NOMO-1 treated with DMSO at 0.1 percent for 48 hours (cell line): Measurements from ENCODE around the gene ADH4.
"Not testable (repeated sequence)": the region's sequence is repeated elsewhere in the genome, so short reads cannot be mapped to it uniquely, and the experiment has no call there.

ENCODE experiments used
- DNase-seq: peaks from one replicate; lab custom pipeline; 2025; ENCODE audit not compliant: unreplicated experiment; lab: John Stamatoyannopoulos, UW

Gene ADH4

DNA sequence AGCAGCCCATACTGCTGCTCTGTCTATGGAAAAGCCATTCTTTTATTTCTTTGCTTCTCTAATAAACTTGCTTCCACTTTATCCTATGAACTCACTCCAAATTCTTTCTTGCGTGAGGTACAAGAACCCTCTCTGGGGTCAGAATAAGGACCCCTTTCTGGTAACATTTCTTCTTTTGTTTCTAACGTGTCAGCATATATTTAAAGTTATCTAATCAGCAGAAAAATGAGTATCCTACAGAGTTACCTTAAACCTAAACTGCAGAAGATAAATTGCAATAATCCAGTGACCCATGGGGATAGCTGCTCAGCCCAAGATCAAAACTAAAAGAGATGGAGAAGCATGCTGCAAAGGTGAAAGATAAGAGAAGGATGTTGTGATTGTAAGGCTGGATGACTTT, 59.5 kb downstream of the ADH4 start:
- DNase-seq = no peak

DNA sequence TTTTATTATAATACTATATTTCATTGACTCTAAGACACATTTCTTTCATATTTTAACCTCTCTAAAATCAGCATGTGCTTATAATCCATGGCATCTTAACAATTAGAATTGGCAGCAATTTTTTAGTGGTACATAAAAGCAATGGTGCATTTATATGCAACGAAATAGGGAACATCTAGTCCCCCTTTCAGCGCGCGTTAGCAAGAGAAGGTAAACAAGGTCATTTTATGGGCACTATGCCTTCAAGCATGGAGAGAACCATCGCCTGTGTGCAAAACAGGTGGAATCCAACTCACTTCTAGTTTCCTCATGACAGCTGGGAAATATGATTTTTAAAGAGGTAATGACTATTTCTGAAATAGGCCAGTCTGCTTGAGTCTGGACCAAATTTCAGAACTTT, 61.9 kb downstream of the ADH4 start:
- DNase-seq = no peak

DNA sequence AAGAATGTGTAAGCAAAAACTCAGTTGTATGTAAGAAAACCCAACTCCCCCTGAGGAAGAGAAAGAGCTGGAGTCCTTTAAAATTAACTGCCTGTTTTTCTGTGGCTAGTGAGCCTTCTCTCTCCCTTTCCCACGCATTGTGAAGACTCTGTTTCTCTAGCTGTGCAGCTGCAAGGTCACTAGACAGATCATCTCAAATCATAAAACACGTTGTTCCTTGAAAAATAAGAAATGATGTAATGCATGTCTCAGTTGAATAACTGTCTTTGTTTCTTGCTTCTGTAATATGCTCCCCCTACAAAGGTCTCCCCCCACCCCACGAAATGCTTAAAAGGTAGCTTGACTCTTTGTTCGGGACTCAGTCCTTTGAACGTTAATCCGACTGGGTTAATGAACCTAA, 63.2 kb downstream of the ADH4 start:
- not testable (repeated sequence) for DNase-seq

DNA sequence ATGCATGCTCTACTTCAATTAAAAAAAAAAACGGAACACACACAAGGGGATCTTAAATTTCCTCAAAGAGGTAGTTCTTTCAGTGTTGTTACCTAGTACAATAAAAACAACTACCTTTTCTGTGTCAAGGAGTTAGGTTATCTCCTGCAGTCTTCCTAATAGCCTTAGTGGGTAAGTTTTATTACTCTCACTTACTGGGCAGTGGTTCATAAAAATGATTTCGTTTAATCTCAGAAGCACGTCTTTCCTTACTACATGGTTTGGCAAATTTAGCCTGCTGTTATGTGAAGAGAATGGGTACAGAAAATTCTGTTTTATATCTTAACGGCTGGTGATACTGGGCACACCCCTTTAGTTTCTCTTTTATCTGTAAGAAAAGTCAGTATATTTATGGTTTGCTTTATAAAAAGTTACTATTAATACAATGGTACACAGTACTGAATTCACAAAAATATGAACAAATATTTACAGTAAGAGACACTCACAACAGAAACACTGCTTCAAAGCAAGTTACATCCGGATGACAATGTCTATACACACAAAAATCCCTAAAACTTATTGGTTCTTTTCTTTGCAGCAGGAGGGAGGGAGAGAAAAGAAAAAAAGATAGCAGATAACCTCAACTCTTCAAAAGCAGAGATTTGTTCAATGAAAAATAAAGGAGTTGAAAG, 64.3 kb downstream of the ADH4 start:
- DNase-seq = no peak

DNA sequence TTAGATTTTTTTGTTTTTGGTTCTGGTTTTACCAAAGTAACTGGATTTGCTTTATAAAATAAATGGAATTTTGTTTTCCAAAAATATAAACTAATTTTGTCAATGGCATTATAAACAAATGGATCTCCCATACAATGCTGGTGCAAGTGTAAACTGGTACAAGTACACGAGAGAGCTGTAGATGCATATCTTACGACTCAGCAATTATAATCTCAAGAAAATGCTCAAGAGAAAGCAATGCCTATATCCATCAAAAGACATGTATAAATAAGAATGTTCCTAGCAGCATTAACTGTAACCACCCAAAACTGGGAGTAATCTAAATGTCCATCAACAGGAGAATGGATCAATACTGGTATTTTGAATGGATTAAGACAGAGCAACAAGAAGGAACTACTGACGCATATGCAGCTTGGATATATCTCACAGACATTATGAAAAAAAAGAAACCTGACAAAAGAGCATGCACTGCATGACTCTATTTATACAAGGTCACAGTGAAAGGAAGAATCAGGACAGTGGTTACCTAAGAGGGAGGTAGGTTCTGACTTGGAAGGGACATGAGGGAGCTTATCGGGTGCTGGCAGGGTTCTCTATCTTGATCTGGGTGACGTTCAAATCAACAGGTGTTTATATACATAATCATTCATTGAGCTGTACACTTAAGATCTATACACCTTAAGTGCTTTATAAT, 65.0 kb downstream of the ADH4 start:
- DNase-seq = no peak

DNA sequence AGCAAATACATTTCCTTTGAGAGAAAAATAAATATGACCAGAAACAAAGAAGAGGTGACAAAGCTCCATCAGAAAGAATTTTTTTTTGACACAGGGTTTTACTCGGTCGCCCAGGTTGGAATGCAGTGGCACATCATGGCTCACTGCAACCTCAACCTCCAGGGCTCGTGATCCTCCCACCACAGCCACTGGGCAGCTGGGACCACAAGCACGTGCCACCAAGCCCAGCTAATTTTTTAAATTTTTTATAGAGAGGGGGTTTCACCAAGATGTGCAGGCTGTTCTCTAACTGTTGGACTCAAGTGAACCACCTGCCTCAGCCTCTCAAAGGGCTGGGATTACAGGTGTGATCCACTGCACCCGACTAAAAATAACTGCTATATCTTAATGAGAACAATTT, 65.8 kb downstream of the ADH4 start:
- DNase-seq = no peak

DNA sequence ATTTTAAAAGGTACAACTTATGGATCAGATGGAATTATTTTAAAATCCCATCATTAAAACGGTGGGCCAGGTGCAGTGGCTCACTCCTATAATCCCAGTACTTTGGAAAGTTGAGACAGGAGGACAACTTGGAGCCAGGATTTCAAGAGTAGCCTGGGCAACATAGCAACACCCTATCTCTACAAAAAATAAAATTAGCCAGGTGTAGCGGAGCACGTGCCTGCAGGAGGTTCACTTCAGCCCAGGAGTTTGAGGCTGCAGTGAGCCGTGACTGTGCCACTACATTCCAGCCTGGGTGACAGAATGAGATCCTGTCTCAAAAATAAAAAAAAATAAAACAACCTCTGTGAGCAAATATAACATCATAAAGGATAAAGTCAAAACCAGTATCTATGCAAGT, 66.9 kb downstream of the ADH4 start:
- DNase-seq = no peak

DNA sequence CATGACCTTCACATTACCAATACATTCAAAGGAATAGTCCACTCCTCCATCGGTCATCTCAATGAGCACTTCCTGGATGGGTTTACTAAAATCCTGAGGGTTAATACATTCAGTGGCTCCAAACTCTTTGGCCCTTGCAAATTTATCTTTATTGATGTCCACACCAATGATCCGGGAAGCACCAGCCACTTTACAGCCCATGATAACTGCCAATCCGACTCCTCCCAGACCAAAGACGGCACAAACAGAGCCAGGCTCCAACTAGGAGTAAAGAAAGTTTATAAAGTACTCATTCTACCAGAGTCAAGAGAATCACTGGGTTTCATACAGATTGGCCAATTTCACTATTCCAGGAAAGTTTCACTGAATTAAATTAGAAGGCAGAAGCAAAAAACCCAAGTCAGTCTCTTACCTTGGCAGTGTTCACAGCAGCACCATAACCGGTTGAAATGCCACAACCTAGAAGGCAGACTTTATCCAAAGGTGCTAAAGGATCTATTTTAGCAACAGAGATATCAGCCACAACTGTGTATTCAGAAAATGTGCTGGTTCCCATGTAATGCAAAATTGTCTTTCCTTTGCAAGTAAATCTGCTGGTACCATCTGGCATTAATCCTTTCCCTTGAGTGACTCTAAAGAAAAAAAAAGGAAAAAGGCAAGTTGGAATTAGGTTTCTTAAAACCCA, 67.7 kb downstream of the ADH4 start:
- no peak for DNase-seq

DNA sequence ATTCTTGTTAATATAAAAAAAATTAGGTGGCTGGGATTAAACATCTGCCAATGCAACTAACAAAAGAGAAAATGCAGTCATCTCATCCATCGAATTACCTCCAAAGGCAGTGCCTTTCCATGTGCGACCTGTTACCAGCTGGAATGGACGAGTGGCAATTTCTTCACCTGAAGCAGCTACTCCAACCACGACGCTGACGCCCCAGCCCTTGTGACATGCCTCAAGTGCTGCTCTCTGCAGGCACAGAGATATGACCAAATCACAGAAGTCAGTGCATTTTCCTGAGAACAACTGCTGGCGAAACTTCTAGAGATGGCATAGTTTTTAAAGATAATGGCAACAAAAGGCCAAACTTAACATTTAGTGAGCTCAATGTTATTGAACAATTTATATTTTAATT, 69.3 kb downstream of the ADH4 start:
- DNase-seq = no peak
